Activated B cell treated with CpG ODN at 0.5 μM for 24 hours (primary cell): ENCODE results near the gene IRS2. TPM values are rescaled to one million over a fixed set of nuclear protein-coding genes. Genes with fewer than 3 reads are reported as not detected.

Experiments used
- ATAC-seq: fragments of 200-7000 bp; cut with Tn5 transposase; one replicate; pipeline ENCODE4 v1.10.0; 2021; ENCODE audit warnings: low read depth, mild to moderate bottlenecking, moderate library complexity
- CTCF ChIA-PET: fragments of 350-600 bp; sonication (Branson Sonifier 250); formaldehyde crosslinking; loops from one replicate; lab custom pipeline; 2021; ENCODE audit warnings: antibody characterized with exemption; lab: Charles Lee
- POLR2A ChIA-PET: fragments of 350-600 bp; sonication (Branson Sonifier 250); formaldehyde crosslinking; loops from one replicate; lab custom pipeline; 2021; ENCODE audit warnings: antibody characterized with exemption; lab: Charles Lee
- DNase-seq: peaks from one replicate; pipeline ENCODE4 v3.0.0; 2022
- H3K27ac Mint-ChIP-seq: one replicate; pipeline ENCODE4 v1.8.0; 2020; ENCODE audit warnings: mixed read lengths
- H3K27me3 Mint-ChIP-seq: one replicate; pipeline ENCODE4 v1.8.0; 2021; ENCODE audit warnings: mixed read lengths
- H3K36me3 Mint-ChIP-seq: one replicate; pipeline ENCODE4 v1.8.0; 2021; ENCODE audit warnings: low read depth, mixed read lengths
- H3K4me1 Mint-ChIP-seq: one replicate; pipeline ENCODE4 v1.8.0; 2021; ENCODE audit warnings: mixed read lengths
- H3K4me3 Mint-ChIP-seq: one replicate; pipeline ENCODE4 v1.8.0; 2020; ENCODE audit warnings: mild to moderate bottlenecking, mixed read lengths
- H3K9me3 Mint-ChIP-seq: one replicate; pipeline ENCODE4 v1.8.0; 2020; ENCODE audit warnings: mixed read lengths
- CTCF ChIP-seq: fragments of 200-600 bp; IDR thresholded peaks from one replicate; pipeline ENCODE4 v1.8.0; 2022; ENCODE audit warnings: antibody characterized with exemption, mild to moderate bottlenecking
- intact Hi-C: fragments of 100-400 bp; cut with micrococcal nuclease; formaldehyde crosslinking; loops from one replicate; pipeline ENCODE4 v1.15.1; 2024
- total RNA-seq: library from RNA; stranded (reverse); gene quantifications from 2 replicates; pipeline ENCODE4 v1.2.3, GENCODE V29; 2022

The IRS2 gene
- total RNA-seq, 1 donor from 2014 or later: 4.2 TPM

- intact Hi-C loops: no loop called here
- POLR2A ChIA-PET: no interaction called here
Measured at GRCh38 chr13:109802936-109803335, 16.6 kb upstream of the IRS2 start.

GRCh38 chr13:109795011-109795410 lies 8.6 kb upstream of the IRS2 start:
- Mint-ChIP-seq H3K27me3 (peaks cover 23% of the 10 kb centered on the region), H3K27ac (no peak overlapping the region), H3K4me1 (no peaks in the 10 kb centered on the region), H3K36me3 (no peaks in the 10 kb centered on the region), H3K9me3 (no peaks in the 10 kb centered on the region), H3K4me3 (no peak overlapping the region)
- ChIA-PET CTCF (no interaction called here), POLR2A (no interaction called here)
- DNase-seq (no peak), ATAC-seq (no peak)
- no peak for TF ChIP-seq CTCF
- intact Hi-C loops: no loop called here

More at GRCh38 chr13:109802936-109803335, 16.6 kb upstream of the IRS2 start:
- Mint-ChIP-seq H3K27ac (no peak overlapping the region), H3K36me3 (no peaks in the 10 kb centered on the region), H3K27me3 (peaks cover 11% of the 10 kb centered on the region), H3K4me1 (no peaks in the 10 kb centered on the region), H3K4me3 (no peak overlapping the region), H3K9me3 (no peaks in the 10 kb centered on the region)
- DNase-seq: no peak
- TF ChIP-seq CTCF: no peak
- ATAC-seq: no peak
- CTCF ChIA-PET: no interaction called here

GRCh38 chr13:109794095-109794494 lies 7.7 kb upstream of the IRS2 start:
- Mint-ChIP-seq H3K36me3 (no peaks in the 10 kb centered on the region), H3K27ac (no peak overlapping the region), H3K4me1 (no peaks in the 10 kb centered on the region), H3K9me3 (no peaks in the 10 kb centered on the region), H3K27me3 (peaks cover 23% of the 10 kb centered on the region), H3K4me3 (no peak overlapping the region)
- TF ChIP-seq CTCF: no peak
- ATAC-seq (no peak), DNase-seq (no peak)
- ChIA-PET CTCF (no interaction called here), POLR2A (no interaction called here)
- intact Hi-C loops: no loop called here

GRCh38 chr13:109792416-109793059 lies 6.2 kb upstream of the IRS2 start:
- Mint-ChIP-seq H3K4me3 (no peak overlapping the region), H3K27me3 (peaks cover 23% of the 10 kb centered on the region), H3K36me3 (no peaks in the 10 kb centered on the region), H3K9me3 (no peaks in the 10 kb centered on the region), H3K27ac (no peak overlapping the region), H3K4me1 (no peaks in the 10 kb centered on the region)
- DNase-seq: no peak
- TF ChIP-seq CTCF: no peak
- CTCF ChIA-PET: no interaction called here
- intact Hi-C loops: no loop called here
- POLR2A ChIA-PET: no interaction called here
- no peak for ATAC-seq

- no peak for ATAC-seq
Measured at GRCh38 chr13:109790942-109791605, 4.7 kb upstream of the IRS2 start.

More at GRCh38 chr13:109790942-109791605, 4.7 kb upstream of the IRS2 start:
- Mint-ChIP-seq H3K4me1 (no peaks in the 10 kb centered on the region), H3K27ac (no peak overlapping the region), H3K9me3 (no peaks in the 10 kb centered on the region), H3K27me3 (peaks cover 15% of the 10 kb centered on the region), H3K36me3 (no peaks in the 10 kb centered on the region), H3K4me3 (no peak overlapping the region)
- no peak for TF ChIP-seq CTCF
- POLR2A ChIA-PET: interaction anchor here (0.6 kb wide), 1 partner anchor 1115 kb away, joined by 4 read pairs; no protein-coding TSS in a partner anchor
- no peak for DNase-seq
- CTCF ChIA-PET: interaction anchor here (0.7 to 2.3 kb wide), 4 partner anchors 180 to 830 kb away, joined by 3 to 10 read pairs (median 4); no protein-coding TSS in a partner anchor
- intact Hi-C loops: loop anchor here (1.0 kb wide), 2 partner anchors 646 to 830 kb away; no protein-coding TSS in a partner anchor
